ENCODE data around the gene XPR1. TPM values are rescaled to one million over a fixed set of nuclear protein-coding genes. Genes with fewer than 3 reads are reported as not detected.

Gene XPR1
- total RNA-seq, 1 donor from 2014 or later, result 18.6 TPM

DNA sequence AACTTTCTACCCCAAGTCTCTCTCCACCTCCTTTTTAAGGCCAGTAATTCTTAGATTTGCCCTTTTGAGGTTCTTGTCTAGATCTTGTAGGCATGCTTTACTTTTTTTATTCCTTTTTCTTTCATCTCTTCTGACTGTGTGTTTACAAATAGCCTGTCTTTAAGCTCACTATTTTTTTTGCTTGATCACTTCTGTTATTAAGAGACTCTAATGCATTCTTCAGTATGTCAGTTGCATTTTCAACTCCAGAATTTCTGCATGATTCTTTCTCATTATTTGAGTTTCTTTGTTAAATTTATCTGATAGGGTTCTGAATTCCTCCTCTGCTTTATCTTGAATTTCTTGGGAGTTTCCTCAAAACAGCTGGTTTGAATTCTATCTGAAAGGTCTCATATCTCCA, 30.9 kb downstream of the XPR1 start:
- DNase-seq (ENCODE audit: low read depth), result no peak
- TF ChIP-seq, protein P1, sequence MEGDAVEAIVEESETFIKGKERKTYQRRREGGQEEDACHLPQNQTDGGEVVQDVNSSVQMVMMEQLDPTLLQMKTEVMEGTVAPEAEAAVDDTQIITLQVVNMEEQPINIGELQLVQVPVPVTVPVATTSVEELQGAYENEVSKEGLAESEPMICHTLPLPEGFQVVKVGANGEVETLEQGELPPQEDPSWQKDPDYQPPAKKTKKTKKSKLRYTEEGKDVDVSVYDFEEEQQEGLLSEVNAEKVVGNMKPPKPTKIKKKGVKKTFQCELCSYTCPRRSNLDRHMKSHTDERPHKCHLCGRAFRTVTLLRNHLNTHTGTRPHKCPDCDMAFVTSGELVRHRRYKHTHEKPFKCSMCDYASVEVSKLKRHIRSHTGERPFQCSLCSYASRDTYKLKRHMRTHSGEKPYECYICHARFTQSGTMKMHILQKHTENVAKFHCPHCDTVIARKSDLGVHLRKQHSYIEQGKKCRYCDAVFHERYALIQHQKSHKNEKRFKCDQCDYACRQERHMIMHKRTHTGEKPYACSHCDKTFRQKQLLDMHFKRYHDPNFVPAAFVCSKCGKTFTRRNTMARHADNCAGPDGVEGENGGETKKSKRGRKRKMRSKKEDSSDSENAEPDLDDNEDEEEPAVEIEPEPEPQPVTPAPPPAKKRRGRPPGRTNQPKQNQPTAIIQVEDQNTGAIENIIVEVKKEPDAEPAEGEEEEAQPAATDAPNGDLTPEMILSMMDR (conservative IDR thresholded peaks at IDR 0.05; ENCODE audit: low read depth, low read length), result no peak
- H3K4me3 ChIP-seq (ENCODE audit: low read depth, low read length), result no peak overlapping the region

DNA sequence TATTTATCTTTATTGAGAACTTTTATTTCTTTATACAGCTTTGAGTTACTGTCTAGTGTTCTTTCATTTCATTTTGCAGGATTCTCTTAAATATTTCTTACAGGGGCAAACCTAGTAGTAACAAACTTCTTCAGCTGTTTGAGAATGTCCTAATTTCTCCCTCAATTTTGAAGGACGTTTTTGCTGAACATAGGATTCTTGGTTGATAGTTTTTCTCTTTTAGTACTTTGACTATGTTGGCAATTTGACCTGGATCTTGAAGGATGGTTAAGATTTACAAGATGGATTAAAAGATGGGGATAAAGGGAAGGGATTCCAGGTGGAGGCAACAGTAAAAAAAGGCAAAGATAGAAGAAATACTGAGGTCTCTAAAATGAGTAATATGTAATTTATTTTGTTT, 38.9 kb downstream of the XPR1 start:
- no peak for DNase-seq (ENCODE audit: low read depth)

DNA sequence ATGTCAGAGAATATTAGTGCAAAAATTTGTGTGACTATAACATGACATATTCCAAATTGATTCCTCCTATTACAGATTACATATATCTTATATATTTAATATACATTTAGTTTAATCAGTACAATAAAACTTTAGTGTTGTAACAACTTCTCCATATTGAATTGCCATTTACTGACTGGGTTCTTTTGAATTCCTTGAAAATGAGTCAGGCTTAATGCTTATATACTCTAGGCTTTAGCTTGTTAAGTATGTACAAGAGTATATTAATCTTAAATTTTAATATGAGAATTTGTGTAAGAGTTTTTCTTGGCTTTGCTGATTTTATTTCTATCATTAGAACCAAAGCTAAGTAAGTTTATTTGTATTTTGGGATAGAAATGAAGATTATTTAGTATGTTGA, 40.3 kb downstream of the XPR1 start:
- TF ChIP-seq, protein P1 (conservative IDR thresholded peaks at IDR 0.05; ENCODE audit: low read depth, low read length), result no peak
- DNase-seq (ENCODE audit: low read depth), result no peak
- no peak overlapping the region for H3K4me3 ChIP-seq (ENCODE audit: low read depth, low read length)

More for the DNA sequence above, 38.9 kb downstream of the XPR1 start:
- H3K4me3 ChIP-seq (ENCODE audit: low read depth, low read length), result no peak overlapping the region
- TF ChIP-seq, protein P1 (conservative IDR thresholded peaks at IDR 0.05; ENCODE audit: low read depth, low read length), result no peak

DNA sequence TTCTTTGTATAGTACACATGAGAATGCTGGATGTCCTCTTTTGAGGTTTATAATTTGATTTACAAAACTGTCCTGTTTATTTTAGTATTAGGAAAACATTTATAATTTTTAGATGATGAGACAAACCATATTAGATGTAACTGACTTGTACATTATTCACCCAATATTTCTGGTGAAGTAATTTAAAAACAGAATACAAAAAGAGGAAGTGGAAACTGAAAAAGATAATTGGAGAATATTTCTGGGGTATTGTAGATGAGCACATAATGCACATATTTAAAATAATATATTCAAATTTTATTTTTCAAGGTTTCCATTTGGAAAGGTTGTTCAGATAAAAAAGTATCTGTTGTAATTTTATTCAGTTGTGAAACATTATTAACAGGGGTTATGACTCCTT, 40.7 kb downstream of the XPR1 start:
- TF ChIP-seq, protein P1 (conservative IDR thresholded peaks at IDR 0.05; ENCODE audit: low read depth, low read length), result no peak
- no peak for DNase-seq (ENCODE audit: low read depth)
- H3K4me3 ChIP-seq (ENCODE audit: low read depth, low read length), result no peak overlapping the region

DNA sequence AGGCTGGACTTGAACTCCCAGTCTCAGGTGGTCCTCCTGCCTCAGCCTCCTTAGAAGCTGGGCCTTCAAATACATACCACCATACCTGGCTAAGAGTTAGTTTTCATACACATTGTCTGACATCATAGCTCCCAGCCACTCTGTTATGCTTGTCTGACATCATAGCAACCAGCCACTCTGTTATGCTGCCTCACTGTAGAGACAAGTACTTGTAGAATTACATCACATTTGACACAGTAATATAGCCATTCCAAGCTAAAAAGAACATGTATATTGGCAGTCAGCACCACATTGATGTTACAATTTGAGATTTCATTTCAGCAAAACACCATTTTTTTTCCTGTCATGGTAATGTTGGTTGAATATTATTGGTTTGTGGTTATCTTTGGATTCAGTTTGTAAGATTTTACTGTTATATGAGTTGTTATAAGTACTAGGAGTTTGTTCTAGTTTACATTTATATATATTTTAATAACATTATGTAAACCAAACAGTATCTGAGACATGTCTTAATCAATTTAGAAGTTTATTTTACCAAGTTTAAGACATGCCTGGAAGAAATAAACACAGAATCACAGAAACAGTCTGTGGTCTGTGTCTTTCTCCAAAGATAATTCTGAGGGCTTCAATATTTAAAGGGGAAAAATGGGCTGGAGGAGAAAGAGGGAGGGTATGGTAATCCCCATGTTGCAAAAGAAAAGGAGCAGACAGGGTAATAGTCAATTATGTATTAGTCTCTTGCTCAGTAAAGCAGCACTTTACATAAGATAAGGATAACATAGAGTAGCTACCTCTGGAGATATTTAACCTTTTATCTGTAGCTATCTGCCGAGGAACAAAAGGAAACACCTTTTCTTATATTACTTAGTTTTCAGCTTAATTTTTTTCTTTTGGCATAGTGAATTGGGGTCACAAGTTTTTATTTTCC, 43.0 kb downstream of the XPR1 start:
- DNase-seq (ENCODE audit: low read depth), result no peak
- TF ChIP-seq, protein P1 (conservative IDR thresholded peaks at IDR 0.05; ENCODE audit: low read depth, low read length), result no peak
- H3K4me3 ChIP-seq (ENCODE audit: low read depth, low read length), result no peak overlapping the region

DNA sequence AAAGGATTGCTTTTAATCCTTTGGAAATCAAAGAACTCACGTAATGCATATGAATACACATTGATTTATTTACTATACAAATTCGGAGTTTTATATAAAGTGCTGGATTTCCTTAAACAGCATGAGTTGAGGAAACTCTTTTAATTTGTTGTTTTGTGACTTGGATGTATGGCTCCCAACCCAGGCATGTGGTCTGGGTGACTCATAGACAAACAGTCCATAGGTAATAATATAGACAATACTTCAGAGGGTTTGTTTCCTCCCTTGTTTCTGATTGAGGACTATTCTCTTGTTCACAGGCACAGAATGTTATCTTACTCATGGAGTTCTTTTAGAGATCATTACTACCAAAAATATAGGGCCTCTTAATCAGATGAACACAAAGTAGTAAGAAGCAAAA, 43.8 kb downstream of the XPR1 start:
- TF ChIP-seq, protein P1 (conservative IDR thresholded peaks at IDR 0.05; ENCODE audit: low read depth, low read length), result no peak
- no peak for DNase-seq (ENCODE audit: low read depth)
- no peak overlapping the region for H3K4me3 ChIP-seq (ENCODE audit: low read depth, low read length)
